HL-60 (cell line): ENCODE results near the gene ZSWIM6.

Source experiments
- DNase-seq, 2 experiments: peaks; one replicate each; pipeline ENCODE4 v3.0.0-alpha.2; 2010 to 2020; ENCODE audit warnings: low read depth in 1 of 2, low spot score in 1 of 2
- H3K27ac ChIP-seq: fragments of 250-450 bp; sonication (Bioruptor Pico); replicated peaks from 2 replicates; pipeline ENCODE4 v1.5.1; 2020; ENCODE audit warnings: mild to moderate bottlenecking, moderate library complexity
- H3K27me3 ChIP-seq: fragments of 250-450 bp; sonication (Bioruptor Pico); 2 replicates; pipeline ENCODE4 v1.5.1; 2021; ENCODE audit warnings: mild to moderate bottlenecking, moderate library complexity; ENCODE audit not compliant: insufficient read depth, poor library complexity, severe bottlenecking
- H3K4me3 ChIP-seq: replicated peaks from 2 replicates; pipeline ENCODE4 v1.5.1; 2011; ENCODE audit warnings: mild to moderate bottlenecking, control low read depth, low read length; ENCODE audit not compliant: insufficient read depth
- GABPA ChIP-seq: IDR thresholded peaks from 2 replicates; pipeline ENCODE4 v1.6.1; 2012; ENCODE audit warnings: low read depth
- POLR2AphosphoS5 ChIP-seq: IDR thresholded peaks from 2 replicates; pipeline ENCODE4 v1.6.1; 2012; ENCODE audit warnings: low read depth
- SPI1 ChIP-seq: IDR thresholded peaks from 2 replicates; pipeline ENCODE4 v1.6.1; 2012; ENCODE audit warnings: low read depth, mild to moderate bottlenecking, borderline replicate concordance
- TF ChIP-seq, protein P1 (sequence below): IDR thresholded peaks from one replicate; pipeline ENCODE4 v1.5.1; 2011; ENCODE audit warnings: low read length, control low read depth, inconsistent platforms; ENCODE audit not compliant: insufficient read depth
- TF ChIP-seq, protein P2 (sequence below): IDR thresholded peaks from 2 replicates; pipeline ENCODE4 v1.6.1; 2012; ENCODE audit warnings: low read depth; ENCODE audit not compliant: insufficient replicate concordance

The ZSWIM6 gene

GRCh38 chr5:61536922-61537321, 204.9 kb downstream of the ZSWIM6 start:
- H3K27me3 ChIP-seq = no peaks in the 10 kb centered on the region
- no peak overlapping the region for H3K4me3 ChIP-seq
- no peak for DNase-seq
- TF ChIP-seq, protein P1, sequence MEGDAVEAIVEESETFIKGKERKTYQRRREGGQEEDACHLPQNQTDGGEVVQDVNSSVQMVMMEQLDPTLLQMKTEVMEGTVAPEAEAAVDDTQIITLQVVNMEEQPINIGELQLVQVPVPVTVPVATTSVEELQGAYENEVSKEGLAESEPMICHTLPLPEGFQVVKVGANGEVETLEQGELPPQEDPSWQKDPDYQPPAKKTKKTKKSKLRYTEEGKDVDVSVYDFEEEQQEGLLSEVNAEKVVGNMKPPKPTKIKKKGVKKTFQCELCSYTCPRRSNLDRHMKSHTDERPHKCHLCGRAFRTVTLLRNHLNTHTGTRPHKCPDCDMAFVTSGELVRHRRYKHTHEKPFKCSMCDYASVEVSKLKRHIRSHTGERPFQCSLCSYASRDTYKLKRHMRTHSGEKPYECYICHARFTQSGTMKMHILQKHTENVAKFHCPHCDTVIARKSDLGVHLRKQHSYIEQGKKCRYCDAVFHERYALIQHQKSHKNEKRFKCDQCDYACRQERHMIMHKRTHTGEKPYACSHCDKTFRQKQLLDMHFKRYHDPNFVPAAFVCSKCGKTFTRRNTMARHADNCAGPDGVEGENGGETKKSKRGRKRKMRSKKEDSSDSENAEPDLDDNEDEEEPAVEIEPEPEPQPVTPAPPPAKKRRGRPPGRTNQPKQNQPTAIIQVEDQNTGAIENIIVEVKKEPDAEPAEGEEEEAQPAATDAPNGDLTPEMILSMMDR = no peak
- TF ChIP-seq GABPA (no peak), SPI1 (no peak), POLR2AphosphoS5 (no peak)
- TF ChIP-seq, protein P2, sequence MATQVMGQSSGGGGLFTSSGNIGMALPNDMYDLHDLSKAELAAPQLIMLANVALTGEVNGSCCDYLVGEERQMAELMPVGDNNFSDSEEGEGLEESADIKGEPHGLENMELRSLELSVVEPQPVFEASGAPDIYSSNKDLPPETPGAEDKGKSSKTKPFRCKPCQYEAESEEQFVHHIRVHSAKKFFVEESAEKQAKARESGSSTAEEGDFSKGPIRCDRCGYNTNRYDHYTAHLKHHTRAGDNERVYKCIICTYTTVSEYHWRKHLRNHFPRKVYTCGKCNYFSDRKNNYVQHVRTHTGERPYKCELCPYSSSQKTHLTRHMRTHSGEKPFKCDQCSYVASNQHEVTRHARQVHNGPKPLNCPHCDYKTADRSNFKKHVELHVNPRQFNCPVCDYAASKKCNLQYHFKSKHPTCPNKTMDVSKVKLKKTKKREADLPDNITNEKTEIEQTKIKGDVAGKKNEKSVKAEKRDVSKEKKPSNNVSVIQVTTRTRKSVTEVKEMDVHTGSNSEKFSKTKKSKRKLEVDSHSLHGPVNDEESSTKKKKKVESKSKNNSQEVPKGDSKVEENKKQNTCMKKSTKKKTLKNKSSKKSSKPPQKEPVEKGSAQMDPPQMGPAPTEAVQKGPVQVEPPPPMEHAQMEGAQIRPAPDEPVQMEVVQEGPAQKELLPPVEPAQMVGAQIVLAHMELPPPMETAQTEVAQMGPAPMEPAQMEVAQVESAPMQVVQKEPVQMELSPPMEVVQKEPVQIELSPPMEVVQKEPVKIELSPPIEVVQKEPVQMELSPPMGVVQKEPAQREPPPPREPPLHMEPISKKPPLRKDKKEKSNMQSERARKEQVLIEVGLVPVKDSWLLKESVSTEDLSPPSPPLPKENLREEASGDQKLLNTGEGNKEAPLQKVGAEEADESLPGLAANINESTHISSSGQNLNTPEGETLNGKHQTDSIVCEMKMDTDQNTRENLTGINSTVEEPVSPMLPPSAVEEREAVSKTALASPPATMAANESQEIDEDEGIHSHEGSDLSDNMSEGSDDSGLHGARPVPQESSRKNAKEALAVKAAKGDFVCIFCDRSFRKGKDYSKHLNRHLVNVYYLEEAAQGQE = no peak
- no peak overlapping the region for H3K27ac ChIP-seq

GRCh38 chr5:61538722-61539501, 206.9 kb downstream of the ZSWIM6 start:
- H3K4me3 ChIP-seq = no peak overlapping the region
- H3K27ac ChIP-seq = no peak overlapping the region
- TF ChIP-seq, protein P1 = no peak
- TF ChIP-seq, protein P2 = no peak
- TF ChIP-seq SPI1 (no peak), POLR2AphosphoS5 (no peak), GABPA (no peak)
- no peak for DNase-seq
- no peaks in the 10 kb centered on the region for H3K27me3 ChIP-seq

GRCh38 chr5:61549530-61549929, 217.5 kb downstream of the ZSWIM6 start:
- DNase-seq = no peak
- H3K27ac ChIP-seq = no peak overlapping the region
- TF ChIP-seq GABPA = no peak
- TF ChIP-seq, protein P1 = no peak
- no peak for TF ChIP-seq POLR2AphosphoS5
- TF ChIP-seq SPI1 = no peak
- TF ChIP-seq, protein P2 = no peak
- H3K27me3 ChIP-seq = no peaks in the 10 kb centered on the region
- H3K4me3 ChIP-seq = no peak overlapping the region
